Colonic mucosa (tissue), 4 donors: ENCODE results near the gene NMB. TPM values are rescaled to one million over a fixed set of nuclear protein-coding genes. Genes with fewer than 3 reads are reported as not detected.
"Not testable (repeated sequence)": the region's sequence is repeated elsewhere in the genome, so short reads cannot be mapped to it uniquely, and the experiment has no call there.

ENCODE experiments used
- DNase-seq: peaks from one replicate; pipeline ENCODE4 v3.0.0-alpha.2; 2020
- H3K27ac ChIP-seq: fragments of 200-600 bp; one replicate; pipeline ENCODE4 v1.8.0; 2021
- H3K27me3 ChIP-seq: fragments of 200-600 bp; one replicate; pipeline ENCODE4 v1.8.0; 2021
- H3K36me3 ChIP-seq: fragments of 200-600 bp; one replicate; pipeline ENCODE4 v1.8.0; 2021
- H3K4me1 ChIP-seq: fragments of 200-600 bp; one replicate; pipeline ENCODE4 v1.8.0; 2021; ENCODE audit warnings: mild to moderate bottlenecking
- H3K4me3 ChIP-seq: fragments of 200-600 bp; one replicate; pipeline ENCODE4 v1.8.0; 2021
- H3K9ac ChIP-seq, 2 donors: one replicate each; pipeline ENCODE4 v1.7.0; 2013; ENCODE audit warnings: control low read depth in 2 of 2, low read depth in 2 of 2, low read length in 2 of 2
- H3K9me3 ChIP-seq: fragments of 200-600 bp; one replicate; pipeline ENCODE4 v1.8.0; 2021
- intact Hi-C: fragments of 100-400 bp; cut with DNase I; formaldehyde crosslinking; loops from one replicate; pipeline ENCODE4 v1.14.1; 2022
- total RNA-seq, 2 donors: library from RNA; stranded (reverse); fragmentation: NEBNext Ultra II Directional in 1 of 2; extraction: Animal tissue kit (Norgen Biotek cat#: 25700) in 1 of 2; gene quantifications; one replicate each; pipeline ENCODE4 v1.2.1, GENCODE V29; 2021
- TF ChIP-seq, protein P1 (sequence below): fragments of 200-600 bp; IDR thresholded peaks from one replicate; pipeline ENCODE4 v1.8.0; 2022; ENCODE audit warnings: antibody characterized with exemption, mild to moderate bottlenecking
- donor health status: healthy.
- donor health status: DM: no; HTN: no; CAD: no.
- donor health status: DM: no; HTN: no; CAD: no.

Gene NMB
- total RNA-seq, 2 donors from 2014 or later: 2.8 to 4.4 TPM

DNA sequence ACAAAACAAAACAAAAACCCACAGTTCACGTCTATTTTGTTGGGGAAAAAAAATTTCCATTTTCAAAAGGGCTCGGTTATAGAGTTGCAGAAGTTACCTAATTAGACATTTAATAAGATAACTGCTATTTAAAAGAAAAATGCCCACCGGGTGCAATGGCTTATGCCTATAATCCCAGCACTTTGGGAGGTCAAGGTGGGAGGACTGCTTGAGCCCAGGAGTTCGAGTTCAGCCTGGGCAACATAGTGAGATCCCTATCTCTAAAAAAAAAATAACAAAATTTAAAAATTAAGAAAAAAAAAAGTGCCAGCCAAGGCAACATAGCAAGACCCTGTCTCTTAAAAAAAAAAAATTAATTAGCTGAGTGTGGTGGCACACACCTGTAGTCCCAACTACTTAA, 38.8 kb upstream of the NMB start:
- H3K27ac ChIP-seq: no peak overlapping the region
- H3K9ac ChIP-seq: no peak overlapping the region
- no peaks in the 10 kb centered on the region for H3K27me3 ChIP-seq
- no peaks in the 10 kb centered on the region for H3K36me3 ChIP-seq
- no peak overlapping the region for H3K4me3 ChIP-seq
- no peak for DNase-seq
- H3K4me1 ChIP-seq: no peaks in the 10 kb centered on the region
- TF ChIP-seq, protein P1, sequence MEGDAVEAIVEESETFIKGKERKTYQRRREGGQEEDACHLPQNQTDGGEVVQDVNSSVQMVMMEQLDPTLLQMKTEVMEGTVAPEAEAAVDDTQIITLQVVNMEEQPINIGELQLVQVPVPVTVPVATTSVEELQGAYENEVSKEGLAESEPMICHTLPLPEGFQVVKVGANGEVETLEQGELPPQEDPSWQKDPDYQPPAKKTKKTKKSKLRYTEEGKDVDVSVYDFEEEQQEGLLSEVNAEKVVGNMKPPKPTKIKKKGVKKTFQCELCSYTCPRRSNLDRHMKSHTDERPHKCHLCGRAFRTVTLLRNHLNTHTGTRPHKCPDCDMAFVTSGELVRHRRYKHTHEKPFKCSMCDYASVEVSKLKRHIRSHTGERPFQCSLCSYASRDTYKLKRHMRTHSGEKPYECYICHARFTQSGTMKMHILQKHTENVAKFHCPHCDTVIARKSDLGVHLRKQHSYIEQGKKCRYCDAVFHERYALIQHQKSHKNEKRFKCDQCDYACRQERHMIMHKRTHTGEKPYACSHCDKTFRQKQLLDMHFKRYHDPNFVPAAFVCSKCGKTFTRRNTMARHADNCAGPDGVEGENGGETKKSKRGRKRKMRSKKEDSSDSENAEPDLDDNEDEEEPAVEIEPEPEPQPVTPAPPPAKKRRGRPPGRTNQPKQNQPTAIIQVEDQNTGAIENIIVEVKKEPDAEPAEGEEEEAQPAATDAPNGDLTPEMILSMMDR: no peak
- H3K9me3 ChIP-seq: no peaks in the 10 kb centered on the region
- intact Hi-C loops: no loop called here

- H3K36me3 ChIP-seq: no peaks in the 10 kb centered on the region
- TF ChIP-seq, protein P1: no peak
- H3K27ac ChIP-seq: no peak overlapping the region
- no peaks in the 10 kb centered on the region for H3K4me1 ChIP-seq
- DNase-seq: no peak
- no peak overlapping the region for H3K4me3 ChIP-seq
- no peak overlapping the region for H3K9ac ChIP-seq
- intact Hi-C loops: no loop called here
- no peaks in the 10 kb centered on the region for H3K27me3 ChIP-seq
- H3K9me3 ChIP-seq: no peaks in the 10 kb centered on the region
Observed at GRCh38 chr15:84690342-84690741, 32.3 kb upstream of the NMB start.

DNA sequence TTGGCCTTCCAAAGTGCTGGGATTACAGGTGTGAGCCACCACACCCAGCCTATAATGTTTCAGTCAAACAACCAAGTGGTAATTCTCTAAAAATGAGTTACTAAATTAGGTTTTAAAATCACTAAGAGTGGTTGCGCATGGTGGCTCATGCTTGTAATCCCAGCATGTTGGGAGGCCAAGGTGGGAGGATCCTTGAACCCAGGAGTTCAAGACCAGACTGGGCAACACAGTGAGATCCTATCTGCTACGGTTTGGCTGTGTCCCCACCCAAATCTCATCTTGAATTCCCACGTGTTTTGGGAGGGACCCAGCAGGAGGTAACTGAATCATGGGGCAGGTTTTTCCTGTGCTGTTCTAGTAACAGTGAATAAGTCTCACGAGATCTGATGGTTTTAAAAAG, 31.9 kb upstream of the NMB start:
- no peaks in the 10 kb centered on the region for H3K27me3 ChIP-seq
- H3K27ac ChIP-seq: no peak overlapping the region
- intact Hi-C loops: no loop called here
- H3K4me3 ChIP-seq: no peak overlapping the region
- TF ChIP-seq, protein P1: no peak
- no peak overlapping the region for H3K9ac ChIP-seq
- no peaks in the 10 kb centered on the region for H3K4me1 ChIP-seq
- no peak for DNase-seq
- no peaks in the 10 kb centered on the region for H3K36me3 ChIP-seq
- no peaks in the 10 kb centered on the region for H3K9me3 ChIP-seq

DNA sequence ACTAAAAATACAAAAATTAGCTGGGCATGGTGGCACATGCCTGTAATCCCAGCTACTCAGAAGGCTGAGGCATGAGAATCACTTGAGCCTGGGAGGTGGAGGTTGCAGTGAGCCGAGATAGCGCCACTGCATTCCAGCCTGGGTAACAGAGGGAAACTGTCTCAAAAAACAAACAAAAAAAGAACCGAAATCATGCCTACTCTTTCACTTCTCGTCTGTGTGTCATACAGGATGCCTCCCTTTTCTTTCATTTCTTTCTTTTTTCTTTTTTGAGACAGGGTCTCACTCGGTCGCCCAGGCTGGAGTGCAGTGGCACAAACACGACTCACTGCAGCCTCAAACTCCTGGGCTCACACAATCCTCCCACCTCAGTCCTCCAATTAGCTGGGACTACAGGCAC, 28.4 kb upstream of the NMB start:
- H3K27ac ChIP-seq, intact Hi-C loops, H3K4me3 ChIP-seq, DNase-seq, H3K4me1 ChIP-seq, H3K9ac ChIP-seq, H3K36me3 ChIP-seq, H3K9me3 ChIP-seq, H3K27me3 ChIP-seq: not testable (repeated sequence)

- no peak for DNase-seq
- no peaks in the 10 kb centered on the region for H3K9me3 ChIP-seq
- intact Hi-C loops: no loop called here
- no peaks in the 10 kb centered on the region for H3K27me3 ChIP-seq
- TF ChIP-seq, protein P1: no peak
- H3K27ac ChIP-seq: no peak overlapping the region
- no peaks in the 10 kb centered on the region for H3K4me1 ChIP-seq
- H3K4me3 ChIP-seq: no peak overlapping the region
- no peaks in the 10 kb centered on the region for H3K36me3 ChIP-seq
- no peak overlapping the region for H3K9ac ChIP-seq
Observed at GRCh38 chr15:84685304-84685703, 27.3 kb upstream of the NMB start.

- Histone ChIP-seq H3K4me3 (no peak overlapping the region), H3K36me3 (no peaks in the 10 kb centered on the region)
- intact Hi-C loops: no loop called here
Observed at GRCh38 chr15:84684092-84684491, 26.1 kb upstream of the NMB start.

More at GRCh38 chr15:84684092-84684491, 26.1 kb upstream of the NMB start:
- no peaks in the 10 kb centered on the region for H3K27me3 ChIP-seq
- H3K9ac ChIP-seq: no peak overlapping the region
- H3K4me1 ChIP-seq: no peaks in the 10 kb centered on the region
- no peak overlapping the region for H3K27ac ChIP-seq
- DNase-seq: no peak
- TF ChIP-seq, protein P1: no peak
- no peaks in the 10 kb centered on the region for H3K9me3 ChIP-seq
